Amniotic stem cell (primary cell): ENCODE data around the gene NEUROG1.

ENCODE experiments used
- DNase-seq: peaks from one replicate; lab custom pipeline; 2025; lab: John Stamatoyannopoulos, UW

The NEUROG1 gene

GRCh38 chr5:135535820-135536801, at the start of gene NEUROG1:
NEUROG1 (minus strand) TSS chr5:135535964; CDS start chr5:135535690, 274 bp downstream.
- DNase-seq, result no peak

- DNase-seq, result no peak
Observed at GRCh38 chr5:135584918-135585317, 49.2 kb upstream of the NEUROG1 start.

- no peak for DNase-seq
Observed at GRCh38 chr5:135584276-135584675, 48.5 kb upstream of the NEUROG1 start.

- DNase-seq, result no peak
Observed at GRCh38 chr5:135582099-135582781, 46.5 kb upstream of the NEUROG1 start.

GRCh38 chr5:135578685-135579341, 43.0 kb upstream of the NEUROG1 start, which contains the start of gene CXCL14:
CXCL14 (minus strand) TSS chr5:135578991; CDS start chr5:135578778, 213 bp downstream.
- no peak for DNase-seq

- no peak for DNase-seq
Observed at GRCh38 chr5:135578305-135578684, 42.5 kb upstream of the NEUROG1 start.

GRCh38 chr5:135577421-135577820, 41.7 kb upstream of the NEUROG1 start:
- no peak for DNase-seq

- no peak for DNase-seq
Observed at GRCh38 chr5:135576075-135576599, 40.4 kb upstream of the NEUROG1 start.

GRCh38 chr5:135574493-135574892, 38.7 kb upstream of the NEUROG1 start:
- no peak for DNase-seq

- DNase-seq, result no peak
Observed at GRCh38 chr5:135571902-135572301, 36.1 kb upstream of the NEUROG1 start.

- no peak for DNase-seq
Observed at GRCh38 chr5:135571066-135571609, 35.4 kb upstream of the NEUROG1 start.

GRCh38 chr5:135570453-135570764, 34.6 kb upstream of the NEUROG1 start:
- DNase-seq, result no peak

- DNase-seq, result no peak
Observed at GRCh38 chr5:135569755-135570452, 34.1 kb upstream of the NEUROG1 start.

- no peak for DNase-seq
Observed at GRCh38 chr5:135568923-135569360, 33.2 kb upstream of the NEUROG1 start.

GRCh38 chr5:135568246-135568645, 32.5 kb upstream of the NEUROG1 start:
- DNase-seq, result no peak

GRCh38 chr5:135567661-135568060, 31.9 kb upstream of the NEUROG1 start:
- DNase-seq, result no peak

- no peak for DNase-seq
Observed at GRCh38 chr5:135566422-135567400, 30.9 kb upstream of the NEUROG1 start.

- DNase-seq, result no peak
Observed at GRCh38 chr5:135565725-135566421, 30.1 kb upstream of the NEUROG1 start.

GRCh38 chr5:135565266-135565665, 29.5 kb upstream of the NEUROG1 start:
- no peak for DNase-seq
